ENCODE measurements around the gene SCYGR4.

DNA sequence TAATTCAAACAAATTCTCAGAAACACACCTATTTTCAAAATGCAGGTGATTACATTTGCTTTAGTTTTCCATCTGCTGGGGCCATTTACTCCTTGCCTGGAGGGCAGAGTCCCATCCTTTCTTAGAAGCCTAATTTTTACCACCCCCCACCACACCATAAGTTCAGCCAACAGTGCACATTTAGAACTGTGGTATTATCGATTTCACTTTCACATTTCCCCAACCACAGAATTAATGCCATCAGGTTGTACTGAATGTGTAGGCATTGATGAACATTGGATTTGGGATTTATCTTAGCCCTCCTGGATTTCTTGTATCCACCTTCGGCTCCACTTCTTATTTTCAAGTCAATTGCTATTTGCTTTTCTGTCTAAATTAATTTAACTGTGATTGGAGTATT is 7.2 kb upstream of the SCYGR4 start:
- TF ChIP-seq, protein P1, sequence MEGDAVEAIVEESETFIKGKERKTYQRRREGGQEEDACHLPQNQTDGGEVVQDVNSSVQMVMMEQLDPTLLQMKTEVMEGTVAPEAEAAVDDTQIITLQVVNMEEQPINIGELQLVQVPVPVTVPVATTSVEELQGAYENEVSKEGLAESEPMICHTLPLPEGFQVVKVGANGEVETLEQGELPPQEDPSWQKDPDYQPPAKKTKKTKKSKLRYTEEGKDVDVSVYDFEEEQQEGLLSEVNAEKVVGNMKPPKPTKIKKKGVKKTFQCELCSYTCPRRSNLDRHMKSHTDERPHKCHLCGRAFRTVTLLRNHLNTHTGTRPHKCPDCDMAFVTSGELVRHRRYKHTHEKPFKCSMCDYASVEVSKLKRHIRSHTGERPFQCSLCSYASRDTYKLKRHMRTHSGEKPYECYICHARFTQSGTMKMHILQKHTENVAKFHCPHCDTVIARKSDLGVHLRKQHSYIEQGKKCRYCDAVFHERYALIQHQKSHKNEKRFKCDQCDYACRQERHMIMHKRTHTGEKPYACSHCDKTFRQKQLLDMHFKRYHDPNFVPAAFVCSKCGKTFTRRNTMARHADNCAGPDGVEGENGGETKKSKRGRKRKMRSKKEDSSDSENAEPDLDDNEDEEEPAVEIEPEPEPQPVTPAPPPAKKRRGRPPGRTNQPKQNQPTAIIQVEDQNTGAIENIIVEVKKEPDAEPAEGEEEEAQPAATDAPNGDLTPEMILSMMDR (IDR thresholded peaks at IDR 0.05; ENCODE audit: low read depth, low read length, poor library complexity, severe bottlenecking), result no peak
- no peak for TF ChIP-seq EZH2phosphoT487 (IDR thresholded peaks at IDR 0.05; ENCODE audit: borderline replicate concordance, low read length)
